Measurements from ENCODE around the gene USP6NL.

USP6NL gene

GRCh38 chr10:11548065-11548767 lies 63.2 kb downstream of the USP6NL start:
- DNase-seq, result no peak

GRCh38 chr10:11546581-11546980 lies 64.9 kb downstream of the USP6NL start:
- no peak for DNase-seq

- DNase-seq, result no peak
Measured at GRCh38 chr10:11541296-11541695, 70.2 kb downstream of the USP6NL start.

GRCh38 chr10:11539191-11539868 lies 72.1 kb downstream of the USP6NL start:
- no peak for DNase-seq

- no peak for DNase-seq
Measured at GRCh38 chr10:11538834-11539190, 72.6 kb downstream of the USP6NL start.

- DNase-seq, result no peak
Measured at GRCh38 chr10:11536228-11536627, 75.2 kb downstream of the USP6NL start.

GRCh38 chr10:11535346-11535959 lies 76.0 kb downstream of the USP6NL start:
- DNase-seq, result no peak

- no peak for DNase-seq
Measured at GRCh38 chr10:11533328-11533781, 78.1 kb downstream of the USP6NL start.

- no peak for DNase-seq
Measured at GRCh38 chr10:11532306-11532705, 79.1 kb downstream of the USP6NL start.

GRCh38 chr10:11530806-11531205 lies 80.6 kb downstream of the USP6NL start:
- DNase-seq, result no peak

GRCh38 chr10:11529276-11529903 lies 82.1 kb downstream of the USP6NL start:
- no peak for DNase-seq

GRCh38 chr10:11528286-11528685 lies 83.2 kb downstream of the USP6NL start:
- no peak for DNase-seq

- DNase-seq, result no peak
Measured at GRCh38 chr10:11527691-11528255, 83.7 kb downstream of the USP6NL start.

- no peak for DNase-seq
Measured at GRCh38 chr10:11527068-11527467, 84.4 kb downstream of the USP6NL start.

- no peak for DNase-seq
Measured at GRCh38 chr10:11525503-11525902, 85.9 kb downstream of the USP6NL start.

- DNase-seq, result no peak
Measured at GRCh38 chr10:11522821-11523245, 88.6 kb downstream of the USP6NL start.

GRCh38 chr10:11521860-11522259 lies 89.6 kb downstream of the USP6NL start:
- DNase-seq, result no peak

GRCh38 chr10:11520892-11521291 lies 90.6 kb downstream of the USP6NL start:
- no peak for DNase-seq

GRCh38 chr10:11517150-11517549 lies 94.3 kb downstream of the USP6NL start:
- no peak for DNase-seq

GRCh38 chr10:11516431-11516746 lies 95.1 kb downstream of the USP6NL start:
- no peak for DNase-seq

GRCh38 chr10:11515596-11516430 lies 95.6 kb downstream of the USP6NL start:
- no peak for DNase-seq

- no peak for DNase-seq
Measured at GRCh38 chr10:11513727-11514126, 97.7 kb downstream of the USP6NL start.

- DNase-seq, result no peak
Measured at GRCh38 chr10:11512596-11512995, 98.9 kb downstream of the USP6NL start.

Data from NCI-H187 treated with DMSO at 0.1 percent for 48 hours (cell line).